Coronary artery (tissue), 2 donors: ENCODE measurements around the gene TMEM116.

ENCODE experiments used
- DNase-seq: peaks from one replicate; pipeline ENCODE4 v3.0.0-alpha.2; 2017; ENCODE audit warnings: low spot score
- H3K27ac ChIP-seq, 2 donors: fragments of 200-600 bp; sonication (generic); one replicate each; pipeline ENCODE4 v1.5.1; 2016 to 2019
- H3K4me3 ChIP-seq: fragments of 200-600 bp; sonication (generic); 2 replicates; pipeline ENCODE4 v1.5.1; 2016; ENCODE audit warnings: mild to moderate bottlenecking, moderate library complexity
- TF ChIP-seq, protein P1 (sequence below): fragments of 200-600 bp; sonication (generic); IDR thresholded peaks from one replicate; pipeline ENCODE4 v1.5.1; 2019; ENCODE audit warnings: antibody characterized with exemption

The TMEM116 gene

GRCh38 chr12:111925171-111925570 lies 87.8 kb downstream of the TMEM116 start:
- TF ChIP-seq, protein P1, sequence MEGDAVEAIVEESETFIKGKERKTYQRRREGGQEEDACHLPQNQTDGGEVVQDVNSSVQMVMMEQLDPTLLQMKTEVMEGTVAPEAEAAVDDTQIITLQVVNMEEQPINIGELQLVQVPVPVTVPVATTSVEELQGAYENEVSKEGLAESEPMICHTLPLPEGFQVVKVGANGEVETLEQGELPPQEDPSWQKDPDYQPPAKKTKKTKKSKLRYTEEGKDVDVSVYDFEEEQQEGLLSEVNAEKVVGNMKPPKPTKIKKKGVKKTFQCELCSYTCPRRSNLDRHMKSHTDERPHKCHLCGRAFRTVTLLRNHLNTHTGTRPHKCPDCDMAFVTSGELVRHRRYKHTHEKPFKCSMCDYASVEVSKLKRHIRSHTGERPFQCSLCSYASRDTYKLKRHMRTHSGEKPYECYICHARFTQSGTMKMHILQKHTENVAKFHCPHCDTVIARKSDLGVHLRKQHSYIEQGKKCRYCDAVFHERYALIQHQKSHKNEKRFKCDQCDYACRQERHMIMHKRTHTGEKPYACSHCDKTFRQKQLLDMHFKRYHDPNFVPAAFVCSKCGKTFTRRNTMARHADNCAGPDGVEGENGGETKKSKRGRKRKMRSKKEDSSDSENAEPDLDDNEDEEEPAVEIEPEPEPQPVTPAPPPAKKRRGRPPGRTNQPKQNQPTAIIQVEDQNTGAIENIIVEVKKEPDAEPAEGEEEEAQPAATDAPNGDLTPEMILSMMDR, result no peak
- no peak for DNase-seq
- H3K27ac ChIP-seq, result no peak overlapping the region
- H3K4me3 ChIP-seq, result no peak overlapping the region

- Histone ChIP-seq H3K4me3 (no peak overlapping the region), H3K27ac (no peak overlapping the region)
- no peak for DNase-seq
- TF ChIP-seq, protein P1, result no peak
Observed at GRCh38 chr12:111907740-111908139, 105.2 kb downstream of the TMEM116 start.

DNA sequence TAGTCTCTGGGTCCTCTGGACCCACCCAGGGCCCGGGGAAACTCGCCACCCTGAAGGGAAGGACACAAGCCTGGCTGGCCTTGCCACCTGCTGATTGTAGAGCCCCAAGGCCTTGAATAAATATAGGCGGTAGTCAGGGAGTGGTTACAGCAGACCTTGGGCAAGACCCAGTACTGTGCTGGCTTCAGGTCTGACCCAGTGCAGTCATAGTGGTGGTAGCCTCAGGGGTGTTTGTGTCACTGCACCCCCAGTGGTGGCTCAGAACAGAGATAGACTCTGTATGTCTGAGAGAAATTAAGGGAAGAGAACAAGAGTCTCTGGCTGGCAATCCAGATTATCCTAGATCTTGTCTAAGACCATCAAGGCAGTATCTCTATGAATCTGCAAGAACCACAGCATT lies 107.5 kb downstream of the TMEM116 start:
- TF ChIP-seq, protein P1, result no peak

DNA sequence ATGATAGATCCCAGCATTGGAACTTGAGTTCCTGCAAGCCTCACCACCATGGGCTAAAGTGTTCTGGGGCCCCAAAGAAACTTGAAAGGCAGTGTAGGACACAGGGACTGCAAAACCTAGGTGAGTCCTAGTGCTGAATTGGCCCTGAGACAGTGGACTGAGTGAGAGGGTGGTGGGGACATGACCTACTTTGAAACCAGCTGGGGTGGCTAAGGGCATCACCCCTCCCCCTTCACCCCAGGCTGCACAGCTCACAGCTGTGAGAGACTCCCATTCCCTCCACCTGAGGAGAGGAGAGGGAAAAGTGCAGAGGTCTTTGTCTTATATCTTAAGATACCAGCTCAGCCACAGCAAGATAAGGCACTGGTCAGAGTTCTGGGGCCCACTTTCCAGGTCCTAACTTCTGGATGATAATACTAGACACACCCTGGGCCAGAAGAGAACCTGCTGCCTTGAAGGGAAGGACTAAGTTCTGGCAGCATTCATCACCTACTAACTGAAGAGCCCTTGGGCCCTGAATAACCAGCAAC lies 108.5 kb downstream of the TMEM116 start:
- no peak overlapping the region for H3K27ac ChIP-seq
- no peak for DNase-seq
- no peak overlapping the region for H3K4me3 ChIP-seq
- TF ChIP-seq, protein P1, result no peak

More for the DNA sequence above, 107.5 kb downstream of the TMEM116 start:
- H3K4me3 ChIP-seq, result no peak overlapping the region
- no peak overlapping the region for H3K27ac ChIP-seq
- no peak for DNase-seq

DNA sequence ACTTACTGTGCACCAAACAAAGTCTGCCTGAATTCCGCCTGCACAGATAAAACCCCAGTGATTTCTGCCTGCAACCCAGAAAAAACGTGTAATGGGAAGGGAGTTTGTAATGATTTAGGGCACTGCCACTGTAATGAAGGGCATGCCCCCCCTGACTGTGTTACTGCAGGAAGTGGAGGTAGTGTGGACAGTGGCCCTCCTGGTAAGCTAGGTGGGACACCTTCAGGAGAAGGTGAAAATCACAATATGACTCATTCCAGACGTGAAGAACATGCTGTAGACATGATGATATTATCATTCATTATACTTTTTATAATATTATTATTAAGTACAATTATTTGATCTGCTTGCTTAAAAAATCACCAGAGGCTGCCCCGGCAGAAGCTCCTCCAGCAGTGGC lies 111.8 kb downstream of the TMEM116 start:
- Histone ChIP-seq H3K4me3 (no peak overlapping the region), H3K27ac (no peak overlapping the region)
- TF ChIP-seq, protein P1, result no peak
- no peak for DNase-seq

- no peak overlapping the region for H3K4me3 ChIP-seq
- TF ChIP-seq, protein P1, result no peak
- no peak for DNase-seq
- H3K27ac ChIP-seq, result no peak overlapping the region
Observed at GRCh38 chr12:111894556-111894955, 118.4 kb downstream of the TMEM116 start.

- H3K4me3 ChIP-seq, result no peak overlapping the region
- no peak for DNase-seq
- no peak overlapping the region for H3K27ac ChIP-seq
- TF ChIP-seq, protein P1, result no peak
Observed at GRCh38 chr12:111893287-111893686, 119.7 kb downstream of the TMEM116 start.
